Chondrocyte (in vitro differentiated cells): ENCODE measurements around the gene KCNQ1. TPM values are rescaled to one million over a fixed set of nuclear protein-coding genes. Genes with fewer than 3 reads are reported as not detected.

Source experiments
- DNase-seq: peaks from one replicate; pipeline ENCODE4 v3.0.0; 2021; ENCODE audit warnings: mixed read lengths, low spot score
- H3K27ac Mint-ChIP-seq: one replicate; pipeline ENCODE4 v1.8.0; 2021; ENCODE audit warnings: mild to moderate bottlenecking, moderate library complexity, mixed read lengths; ENCODE audit not compliant: unreplicated experiment
- H3K27me3 Mint-ChIP-seq: 2 replicates; pipeline ENCODE4 v1.8.0; 2021; ENCODE audit warnings: low read depth, mixed read lengths
- H3K36me3 Mint-ChIP-seq: 2 replicates; pipeline ENCODE4 v1.8.0; 2021; ENCODE audit warnings: low read depth, mixed read lengths
- H3K4me1 Mint-ChIP-seq: 2 replicates; pipeline ENCODE4 v1.8.0; 2021; ENCODE audit warnings: low read depth, mild to moderate bottlenecking, mixed read lengths
- H3K4me3 Mint-ChIP-seq: one replicate; pipeline ENCODE4 v1.8.0; 2021; ENCODE audit warnings: mild to moderate bottlenecking, moderate library complexity, mixed read lengths; ENCODE audit not compliant: unreplicated experiment
- H3K9me3 Mint-ChIP-seq: 2 replicates; pipeline ENCODE4 v1.8.0; 2021; ENCODE audit warnings: low read depth, mixed read lengths
- total RNA-seq: library from RNA; stranded (reverse); gene quantifications from 3 replicates; pipeline ENCODE4 v1.2.1, GENCODE V29; 2021
- TF ChIP-seq, protein P1 (sequence below): fragments of 200-600 bp; sonication (generic); IDR thresholded peaks from 2 replicates; pipeline ENCODE4 v1.5.0; 2021; ENCODE audit warnings: antibody characterized with exemption, mild to moderate bottlenecking, moderate library complexity

Gene KCNQ1
- total RNA-seq, 1 donor from 2014 or later: not detected

- no peaks in the 10 kb centered on the region for H3K9me3 Mint-ChIP-seq
- H3K4me1 Mint-ChIP-seq: no peaks in the 10 kb centered on the region
- no peak overlapping the region for H3K4me3 Mint-ChIP-seq
- H3K27me3 Mint-ChIP-seq: peaks cover 6% of the 10 kb centered on the region
- TF ChIP-seq, protein P1, sequence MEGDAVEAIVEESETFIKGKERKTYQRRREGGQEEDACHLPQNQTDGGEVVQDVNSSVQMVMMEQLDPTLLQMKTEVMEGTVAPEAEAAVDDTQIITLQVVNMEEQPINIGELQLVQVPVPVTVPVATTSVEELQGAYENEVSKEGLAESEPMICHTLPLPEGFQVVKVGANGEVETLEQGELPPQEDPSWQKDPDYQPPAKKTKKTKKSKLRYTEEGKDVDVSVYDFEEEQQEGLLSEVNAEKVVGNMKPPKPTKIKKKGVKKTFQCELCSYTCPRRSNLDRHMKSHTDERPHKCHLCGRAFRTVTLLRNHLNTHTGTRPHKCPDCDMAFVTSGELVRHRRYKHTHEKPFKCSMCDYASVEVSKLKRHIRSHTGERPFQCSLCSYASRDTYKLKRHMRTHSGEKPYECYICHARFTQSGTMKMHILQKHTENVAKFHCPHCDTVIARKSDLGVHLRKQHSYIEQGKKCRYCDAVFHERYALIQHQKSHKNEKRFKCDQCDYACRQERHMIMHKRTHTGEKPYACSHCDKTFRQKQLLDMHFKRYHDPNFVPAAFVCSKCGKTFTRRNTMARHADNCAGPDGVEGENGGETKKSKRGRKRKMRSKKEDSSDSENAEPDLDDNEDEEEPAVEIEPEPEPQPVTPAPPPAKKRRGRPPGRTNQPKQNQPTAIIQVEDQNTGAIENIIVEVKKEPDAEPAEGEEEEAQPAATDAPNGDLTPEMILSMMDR: no peak
- no peak for DNase-seq
- no peaks in the 10 kb centered on the region for H3K36me3 Mint-ChIP-seq
- no peak overlapping the region for H3K27ac Mint-ChIP-seq
Observed at GRCh38 chr11:2426826-2427521, 17.8 kb upstream of the KCNQ1 start.

DNA sequence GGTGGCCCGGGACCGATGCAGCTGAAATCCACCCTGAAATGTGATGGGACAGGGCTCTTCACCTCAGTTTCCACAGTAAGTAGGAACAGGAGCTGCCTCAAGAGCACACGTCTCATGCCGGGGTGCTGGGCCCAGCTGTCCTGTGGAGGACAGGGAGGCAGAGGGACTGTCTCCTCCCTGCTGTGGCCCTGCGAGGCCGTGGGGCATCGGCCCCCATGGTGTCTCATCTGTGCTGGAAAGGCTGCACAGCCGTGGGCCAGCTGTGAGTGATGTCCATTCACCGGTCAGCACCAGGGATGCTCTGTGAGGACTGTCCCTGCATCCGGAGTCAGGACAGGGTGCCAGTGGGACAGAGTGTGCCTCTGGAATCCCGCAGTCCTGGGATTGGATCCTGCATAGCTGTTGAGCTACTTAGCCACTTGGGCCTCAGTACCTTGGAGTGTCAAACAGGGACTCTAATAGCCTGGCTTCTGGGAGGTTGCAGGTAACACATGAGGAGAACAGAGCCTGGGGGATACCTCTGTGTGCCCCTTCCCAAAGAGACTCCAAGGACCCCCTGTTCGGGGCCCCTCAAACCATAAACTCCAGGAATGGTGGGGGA lies 17.0 kb upstream of the KCNQ1 start:
- TF ChIP-seq, protein P1: no peak
- Mint-ChIP-seq H3K27ac (no peak overlapping the region), H3K4me1 (no peaks in the 10 kb centered on the region), H3K4me3 (no peak overlapping the region), H3K27me3 (peaks cover 6% of the 10 kb centered on the region), H3K36me3 (no peaks in the 10 kb centered on the region), H3K9me3 (no peaks in the 10 kb centered on the region)
- no peak for DNase-seq

DNA sequence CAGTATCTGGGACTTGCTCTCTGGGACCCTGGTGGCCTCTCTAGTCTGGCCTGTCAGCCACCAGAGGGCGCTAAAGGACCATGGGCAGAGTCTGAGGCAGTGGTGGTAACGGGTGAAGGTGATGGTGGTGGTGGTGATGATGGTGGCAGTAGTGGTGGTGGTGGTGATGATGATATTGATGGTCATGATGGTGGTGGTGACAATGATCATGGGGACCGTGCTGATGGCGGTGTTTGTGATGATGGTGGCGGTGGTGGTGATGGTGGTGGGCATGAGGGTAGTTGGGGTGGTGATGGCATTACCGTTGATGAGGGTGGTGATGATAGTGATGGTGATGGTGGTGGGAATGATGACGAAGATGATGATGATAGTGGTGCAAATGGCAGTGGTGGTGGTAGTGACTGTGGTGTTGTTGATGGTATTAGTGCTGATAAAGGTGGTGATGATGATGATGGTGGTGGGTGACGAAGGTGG lies 16.4 kb upstream of the KCNQ1 start:
- Mint-ChIP-seq H3K4me1 (no peaks in the 10 kb centered on the region), H3K36me3 (no peaks in the 10 kb centered on the region), H3K27me3 (peaks cover 6% of the 10 kb centered on the region), H3K9me3 (no peaks in the 10 kb centered on the region), H3K4me3 (no peak overlapping the region), H3K27ac (no peak overlapping the region)
- no peak for DNase-seq
- TF ChIP-seq, protein P1: peak; percentile 85

- no peaks in the 10 kb centered on the region for H3K36me3 Mint-ChIP-seq
- TF ChIP-seq, protein P1: no peak
- H3K4me1 Mint-ChIP-seq: no peaks in the 10 kb centered on the region
- H3K27me3 Mint-ChIP-seq: peaks cover 5% of the 10 kb centered on the region
- H3K4me3 Mint-ChIP-seq: no peak overlapping the region
- DNase-seq: no peak
- no peak overlapping the region for H3K27ac Mint-ChIP-seq
- H3K9me3 Mint-ChIP-seq: no peaks in the 10 kb centered on the region
Observed at GRCh38 chr11:2431395-2431794, 13.4 kb upstream of the KCNQ1 start.

DNA sequence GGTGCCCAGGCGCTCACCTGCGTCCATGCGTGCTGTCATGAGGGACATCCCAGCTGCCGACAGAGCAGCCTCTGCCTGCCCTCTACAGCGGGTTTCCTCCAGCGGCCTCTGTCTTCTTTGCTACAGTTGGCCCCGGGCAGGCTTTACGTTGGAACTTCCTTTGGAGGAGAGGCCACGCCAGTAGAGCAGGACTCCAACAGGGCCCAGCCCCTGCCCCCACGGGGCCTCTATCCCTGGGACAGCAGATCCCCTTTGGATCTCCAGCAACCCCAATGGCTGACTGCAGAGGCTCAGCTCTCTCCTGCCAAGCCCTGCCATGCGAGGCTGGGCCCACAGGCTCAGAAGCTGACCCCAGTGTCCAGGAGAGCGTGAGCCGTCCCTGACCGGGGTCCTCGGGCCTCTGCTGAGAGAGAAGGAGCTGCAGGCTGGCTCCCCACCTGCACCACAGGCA lies 12.6 kb upstream of the KCNQ1 start:
- DNase-seq: peak; percentile 75
- H3K4me3 Mint-ChIP-seq: no peak overlapping the region
- H3K36me3 Mint-ChIP-seq: no peaks in the 10 kb centered on the region
- no peaks in the 10 kb centered on the region for H3K4me1 Mint-ChIP-seq
- TF ChIP-seq, protein P1: no peak
- H3K27me3 Mint-ChIP-seq: peaks cover 6% of the 10 kb centered on the region
- no peak overlapping the region for H3K27ac Mint-ChIP-seq
- no peaks in the 10 kb centered on the region for H3K9me3 Mint-ChIP-seq
